SJCRH30 (cell line): ENCODE measurements around the gene PTGES3L. TPM values are rescaled to one million over a fixed set of nuclear protein-coding genes. Genes with fewer than 3 reads are reported as not detected.
A peak's percentile ranks its signal among the peaks of the same experiment; 100 is the strongest.
"Not testable (repeated sequence)": the region's sequence is repeated elsewhere in the genome, so short reads cannot be mapped to it uniquely, and the experiment has no call there.

ENCODE experiments used
- DNase-seq, 2 experiments: peaks; one replicate each; pipeline ENCODE4 v3.0.0-alpha.2; 2015 to 2020
- H3K27ac ChIP-seq: fragments of 250-450 bp; sonication (Bioruptor Pico); 2 replicates; pipeline ENCODE4 v1.5.1; 2020; ENCODE audit warnings: mild to moderate bottlenecking, moderate library complexity
- H3K27me3 ChIP-seq: fragments of 250-450 bp; sonication (Bioruptor Pico); 2 replicates; pipeline ENCODE4 v1.5.1; 2020; ENCODE audit warnings: mild to moderate bottlenecking, moderate library complexity
- H3K36me3 ChIP-seq: fragments of 250-450 bp; sonication (Bioruptor Pico); 2 replicates; pipeline ENCODE4 v1.5.1; 2020; ENCODE audit warnings: mild to moderate bottlenecking, moderate library complexity
- H3K4me1 ChIP-seq: fragments of 250-450 bp; sonication (Bioruptor Pico); 2 replicates; pipeline ENCODE4 v1.5.1; 2020; ENCODE audit warnings: mild to moderate bottlenecking, moderate library complexity
- H3K4me3 ChIP-seq: fragments of 250-450 bp; sonication (Bioruptor Pico); 2 replicates; pipeline ENCODE4 v1.5.1; 2020; ENCODE audit warnings: mild to moderate bottlenecking, moderate library complexity
- H3K9me3 ChIP-seq: fragments of 250-450 bp; sonication (Bioruptor Pico); replicated peaks from 2 replicates; pipeline ENCODE4 v1.5.1; 2020; ENCODE audit warnings: mild to moderate bottlenecking, moderate library complexity
- total RNA-seq: library from RNA; depleted of rRNA; stranded (reverse); fragments of >200 nt; shearing (Covaris generic); gene quantifications from 2 replicates; pipeline ENCODE4 v1.2.3, GENCODE V29; 2014

Gene PTGES3L
- total RNA-seq, 1 experiment from 2014 or later = 5.5 TPM

DNA sequence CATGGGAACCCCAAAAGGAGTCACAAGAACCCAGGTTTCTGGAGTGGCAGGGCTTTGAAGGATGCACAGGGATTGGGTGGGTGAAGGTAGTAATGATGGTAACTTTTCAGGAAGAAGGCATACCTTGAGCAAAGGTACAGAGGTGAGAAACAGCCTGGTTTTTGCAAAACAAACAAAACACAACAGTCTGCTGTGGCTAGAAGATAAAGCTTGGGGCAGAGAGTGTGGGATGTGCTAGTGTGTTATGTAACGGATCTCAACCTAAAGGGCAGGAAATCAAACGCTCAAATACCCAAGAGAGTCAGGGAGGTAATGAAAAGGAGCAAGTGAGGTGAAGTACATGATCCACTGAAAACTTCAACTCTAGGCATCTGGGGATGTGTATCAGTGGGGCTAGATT, 4.6 kb downstream of the PTGES3L start:
- Histone ChIP-seq H3K9me3 (no peaks in the 10 kb centered on the region), H3K4me1 (0 out of 2 replicates have a peak, but pooled peaks cover 6% of the 10 kb centered on the region), H3K27me3 (no peaks in the 10 kb centered on the region), H3K4me3 (no peak overlapping the region), H3K27ac (no peak overlapping the region), H3K36me3 (no peaks in the 10 kb centered on the region)
- no peak for DNase-seq

- H3K36me3 ChIP-seq, H3K27me3 ChIP-seq, H3K4me3 ChIP-seq, H3K4me1 ChIP-seq, H3K9me3 ChIP-seq, H3K27ac ChIP-seq, DNase-seq: not testable (repeated sequence)
These were observed 6.6 kb downstream of the PTGES3L start for GRCh38 chr17:42973323-42973722.

GRCh38 chr17:42971589-42971988, 8.3 kb downstream of the PTGES3L start:
- Histone ChIP-seq H3K36me3 (no peaks in the 10 kb centered on the region), H3K9me3 (no peaks in the 10 kb centered on the region), H3K27me3 (no peaks in the 10 kb centered on the region), H3K27ac (no peak overlapping the region), H3K4me1 (no peaks in the 10 kb centered on the region), H3K4me3 (no peak overlapping the region)
- DNase-seq = no peak

DNA sequence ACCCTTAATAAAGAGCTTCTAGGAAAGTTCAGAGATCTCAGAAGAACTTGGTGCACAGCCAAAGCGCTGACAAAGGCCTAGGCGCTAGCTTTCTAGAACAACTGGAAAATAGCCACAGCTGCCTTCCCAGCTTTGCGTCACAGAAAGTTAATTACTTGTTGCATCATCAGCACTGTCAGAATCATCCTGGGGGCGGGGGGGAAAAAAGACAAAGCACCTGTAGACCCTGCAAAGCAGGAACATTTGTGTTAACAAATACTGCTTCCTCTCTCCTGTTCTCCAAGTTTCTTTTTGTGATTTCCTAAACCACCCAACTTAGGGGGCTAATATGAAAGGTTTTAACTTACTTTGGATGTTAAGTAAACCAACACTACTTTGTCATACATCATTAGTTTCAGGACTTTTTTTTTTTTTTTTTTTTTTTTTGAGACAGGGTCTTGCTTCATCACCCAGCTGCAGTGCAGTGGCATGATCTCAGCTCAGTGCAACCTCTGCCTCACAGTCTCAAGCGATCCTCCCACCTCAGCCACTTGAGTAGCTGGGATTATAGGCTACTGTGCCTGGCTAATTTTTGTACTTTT, 10.8 kb downstream of the PTGES3L start:
- H3K4me3 ChIP-seq = no peak overlapping the region
- no peaks in the 10 kb centered on the region for H3K36me3 ChIP-seq
- H3K27me3 ChIP-seq = no peaks in the 10 kb centered on the region
- no peaks in the 10 kb centered on the region for H3K4me1 ChIP-seq
- DNase-seq = peak in 1 of 2 experiments; percentile 29
- no peaks in the 10 kb centered on the region for H3K9me3 ChIP-seq
- H3K27ac ChIP-seq = no peak overlapping the region

DNA sequence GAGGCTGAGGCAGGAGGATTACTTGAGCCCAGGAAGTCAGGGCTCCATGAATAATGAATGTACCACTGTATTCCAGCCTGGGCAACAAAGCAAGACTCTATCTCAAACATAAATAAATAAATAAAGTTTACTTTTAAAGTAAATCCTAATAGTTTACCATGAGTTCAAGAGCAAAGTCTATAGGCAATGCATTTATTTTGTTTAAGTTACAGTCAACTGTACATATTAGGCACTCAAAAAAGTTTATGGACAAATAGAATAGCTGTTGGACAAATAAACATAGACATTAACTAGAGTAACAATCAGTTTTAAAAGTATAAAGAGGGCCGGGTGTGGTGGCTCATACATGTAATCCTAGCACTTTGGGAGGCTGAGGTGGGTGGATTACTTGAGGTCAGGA, 12.0 kb downstream of the PTGES3L start:
- Histone ChIP-seq H3K9me3 (no peaks in the 10 kb centered on the region), H3K27ac (no peak overlapping the region), H3K4me3 (no peak overlapping the region), H3K36me3 (no peaks in the 10 kb centered on the region), H3K4me1 (no peaks in the 10 kb centered on the region), H3K27me3 (no peaks in the 10 kb centered on the region)
- no peak for DNase-seq

- H3K4me3 ChIP-seq = peak within 1 kb of the TSS; percentile 75
- H3K9me3 ChIP-seq = no peaks in the 10 kb centered on the region
- DNase-seq = peak; percentile 89 to 92
- H3K27ac ChIP-seq = peak within 1 kb of the TSS; percentile 35; the same call in 1 of the 2 replicates
- peaks cover 25% of the 10 kb centered on the region for H3K36me3 ChIP-seq
- no peaks in the 10 kb centered on the region for H3K4me1 ChIP-seq
- no peaks in the 10 kb centered on the region for H3K27me3 ChIP-seq
These were observed 15.5 kb downstream of the PTGES3L start, which contains the start of gene AARSD1 for GRCh38 chr17:42964161-42964932. TSS of gene AARSD1 (minus strand) at chr17:42964454. CDS start at chr17:42964440, 14 bp downstream.

- Histone ChIP-seq H3K27ac (no peak overlapping the region), H3K9me3 (no peaks in the 10 kb centered on the region), H3K27me3 (no peaks in the 10 kb centered on the region), H3K4me1 (no peaks in the 10 kb centered on the region), H3K36me3 (peaks cover 49% of the 10 kb centered on the region), H3K4me3 (no peak overlapping the region)
- DNase-seq = no peak
These were observed 26.2 kb downstream of the PTGES3L start for GRCh38 chr17:42953669-42954068.

GRCh38 chr17:42950044-42950783, 29.7 kb downstream of the PTGES3L start:
- H3K27ac ChIP-seq = no peak overlapping the region
- H3K27me3 ChIP-seq = no peaks in the 10 kb centered on the region
- H3K4me3 ChIP-seq = no peak overlapping the region
- no peak for DNase-seq
- peaks cover 33% of the 10 kb centered on the region for H3K36me3 ChIP-seq
- no peaks in the 10 kb centered on the region for H3K4me1 ChIP-seq
- no peaks in the 10 kb centered on the region for H3K9me3 ChIP-seq

DNA sequence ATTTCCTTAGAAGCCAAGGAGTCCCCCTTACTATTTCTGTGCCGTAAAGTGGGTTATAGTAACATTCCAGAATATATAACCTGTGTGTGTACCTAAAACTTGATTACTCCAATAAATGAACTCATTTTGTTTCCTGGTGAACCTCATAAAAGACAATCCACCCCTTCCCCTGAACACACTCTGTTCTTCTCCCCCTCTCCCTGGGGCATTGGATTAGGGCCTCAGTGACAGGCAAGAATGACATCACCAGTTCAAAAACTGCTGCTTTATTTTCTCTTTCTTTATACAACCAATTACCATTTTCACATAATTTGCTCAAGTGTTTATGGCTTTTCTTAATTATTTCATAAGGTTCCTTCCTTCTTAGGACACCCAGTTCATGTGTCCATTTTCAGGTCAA, 33.1 kb downstream of the PTGES3L start:
- no peak overlapping the region for H3K27ac ChIP-seq
- no peaks in the 10 kb centered on the region for H3K9me3 ChIP-seq
- DNase-seq = no peak
- H3K4me3 ChIP-seq = no peak overlapping the region
- no peaks in the 10 kb centered on the region for H3K4me1 ChIP-seq
- no peaks in the 10 kb centered on the region for H3K27me3 ChIP-seq
- peaks cover 11% of the 10 kb centered on the region for H3K36me3 ChIP-seq

DNA sequence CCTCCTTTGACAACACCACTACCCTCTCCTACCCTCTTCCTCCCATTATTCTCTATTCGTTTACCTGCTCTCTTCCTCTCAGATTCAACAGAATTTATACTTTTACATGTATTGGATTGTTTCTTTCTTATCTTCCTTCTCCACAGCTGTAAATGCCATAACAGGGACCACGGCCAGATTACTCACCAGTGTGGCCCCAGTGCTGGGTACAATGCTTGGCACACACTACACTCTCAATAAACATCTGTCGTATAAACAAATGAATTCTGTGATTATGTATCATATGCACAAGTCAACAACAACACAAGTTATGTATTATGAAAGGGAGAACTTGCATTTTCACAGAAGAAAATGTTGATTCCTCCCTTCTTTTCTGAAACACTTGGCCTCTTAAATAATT, 35.7 kb downstream of the PTGES3L start:
- H3K27ac ChIP-seq = no peak overlapping the region
- no peaks in the 10 kb centered on the region for H3K9me3 ChIP-seq
- H3K4me3 ChIP-seq = no peak overlapping the region
- H3K4me1 ChIP-seq = no peaks in the 10 kb centered on the region
- H3K27me3 ChIP-seq = no peaks in the 10 kb centered on the region
- H3K36me3 ChIP-seq = peaks cover under 1% of the 10 kb centered on the region; the same call in 1 of the 2 replicates
- DNase-seq = no peak

GRCh38 chr17:42937712-42938596, 41.9 kb downstream of the PTGES3L start:
- H3K36me3 ChIP-seq = no peaks in the 10 kb centered on the region
- no peaks in the 10 kb centered on the region for H3K4me1 ChIP-seq
- peak; percentile 41 to 75 for DNase-seq
- no peak overlapping the region for H3K27ac ChIP-seq
- H3K9me3 ChIP-seq = no peaks in the 10 kb centered on the region
- no peak overlapping the region for H3K4me3 ChIP-seq
- H3K27me3 ChIP-seq = peaks cover 12% of the 10 kb centered on the region; the same call in 1 of the 2 replicates

DNA sequence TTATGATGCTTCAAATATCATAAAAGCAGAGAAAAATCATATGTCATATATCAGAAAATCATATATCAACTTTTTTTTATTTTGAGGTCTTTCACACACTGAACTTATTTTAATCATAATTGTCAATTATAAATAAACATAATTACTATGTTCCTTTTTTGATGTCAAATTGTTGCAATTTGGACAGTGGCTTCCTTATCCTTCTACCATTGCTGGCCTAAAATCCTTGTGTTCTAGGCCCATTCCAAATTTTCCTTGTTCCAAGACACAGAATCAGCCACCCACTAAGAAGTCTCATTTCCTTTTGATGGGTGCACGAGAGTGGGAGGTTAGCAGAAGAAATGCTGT, 50.4 kb downstream of the PTGES3L start:
- Histone ChIP-seq H3K9me3 (no peaks in the 10 kb centered on the region), H3K36me3 (no peaks in the 10 kb centered on the region), H3K4me3 (no peak overlapping the region), H3K4me1 (no peaks in the 10 kb centered on the region), H3K27ac (no peak overlapping the region), H3K27me3 (peaks cover 14% of the 10 kb centered on the region)
- no peak for DNase-seq

DNA sequence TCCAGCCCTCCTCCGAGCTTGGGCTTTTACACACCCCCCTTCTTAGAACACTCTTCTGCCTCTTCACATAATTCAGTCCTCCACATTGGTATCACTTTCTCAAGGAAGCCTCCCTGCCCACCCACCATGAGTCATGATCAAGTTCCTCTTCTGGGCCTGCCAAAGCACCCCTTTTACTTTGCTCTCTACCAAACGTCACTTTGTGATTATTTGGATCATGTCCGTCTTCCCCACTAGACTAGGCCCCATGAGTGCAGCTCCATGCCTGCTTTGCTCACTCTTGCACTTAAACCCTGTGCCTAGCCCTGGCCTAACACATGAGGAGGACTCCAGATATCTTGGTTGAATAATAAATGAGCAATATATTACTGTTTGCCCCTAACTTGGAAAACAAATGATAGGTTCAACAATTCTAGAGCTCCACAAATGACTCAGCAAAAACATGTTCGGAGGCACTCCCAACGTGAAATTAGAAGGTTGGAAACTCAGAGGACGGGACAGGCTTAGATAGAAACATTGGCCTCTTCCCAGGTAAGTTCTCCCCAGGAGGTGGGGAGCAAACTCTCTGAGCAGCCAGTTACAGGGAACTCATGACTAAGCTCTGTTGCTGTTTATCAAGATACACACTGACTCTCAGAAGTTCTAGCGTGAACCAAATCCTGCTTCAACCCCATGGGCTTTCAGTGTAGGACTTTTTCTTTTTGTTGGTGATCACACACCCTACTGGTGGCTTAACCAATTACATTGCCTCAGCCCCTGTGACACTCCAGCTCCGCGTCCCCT, 51.0 kb downstream of the PTGES3L start:
- no peak overlapping the region for H3K27ac ChIP-seq

DNA sequence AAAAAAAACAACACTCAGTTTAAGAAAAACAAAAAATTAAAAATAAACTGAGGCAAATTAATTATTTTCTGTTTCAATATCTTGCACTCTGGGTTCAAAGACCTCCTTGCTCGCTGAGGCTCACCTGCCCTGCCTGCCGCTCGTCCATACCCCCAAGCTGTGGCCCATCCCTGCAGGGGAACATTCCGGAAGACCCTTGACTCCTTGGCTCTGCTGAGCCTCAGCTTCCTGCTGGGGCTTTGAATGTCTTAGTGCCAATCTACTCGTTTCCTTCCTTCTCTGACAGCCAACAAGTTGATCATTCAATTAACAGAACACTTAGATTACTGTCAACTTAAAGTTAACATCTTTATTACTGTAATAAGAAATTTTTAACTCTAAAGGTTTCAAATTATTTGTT, 55.0 kb downstream of the PTGES3L start:
- no peaks in the 10 kb centered on the region for H3K9me3 ChIP-seq
- no peaks in the 10 kb centered on the region for H3K36me3 ChIP-seq
- DNase-seq = no peak
- H3K4me1 ChIP-seq = no peaks in the 10 kb centered on the region
- H3K4me3 ChIP-seq = no peak overlapping the region
- H3K27me3 ChIP-seq = peaks cover 18% of the 10 kb centered on the region
- H3K27ac ChIP-seq = no peak overlapping the region

More for the DNA sequence above, 51.0 kb downstream of the PTGES3L start:
- peak; percentile 26 to 65 for DNase-seq
- Histone ChIP-seq H3K4me3 (no peak overlapping the region), H3K27me3 (peaks cover 11% of the 10 kb centered on the region), H3K4me1 (no peaks in the 10 kb centered on the region), H3K36me3 (no peaks in the 10 kb centered on the region), H3K9me3 (no peaks in the 10 kb centered on the region)
